ENCODE data around the gene C14orf119.

Gene C14orf119

DNA sequence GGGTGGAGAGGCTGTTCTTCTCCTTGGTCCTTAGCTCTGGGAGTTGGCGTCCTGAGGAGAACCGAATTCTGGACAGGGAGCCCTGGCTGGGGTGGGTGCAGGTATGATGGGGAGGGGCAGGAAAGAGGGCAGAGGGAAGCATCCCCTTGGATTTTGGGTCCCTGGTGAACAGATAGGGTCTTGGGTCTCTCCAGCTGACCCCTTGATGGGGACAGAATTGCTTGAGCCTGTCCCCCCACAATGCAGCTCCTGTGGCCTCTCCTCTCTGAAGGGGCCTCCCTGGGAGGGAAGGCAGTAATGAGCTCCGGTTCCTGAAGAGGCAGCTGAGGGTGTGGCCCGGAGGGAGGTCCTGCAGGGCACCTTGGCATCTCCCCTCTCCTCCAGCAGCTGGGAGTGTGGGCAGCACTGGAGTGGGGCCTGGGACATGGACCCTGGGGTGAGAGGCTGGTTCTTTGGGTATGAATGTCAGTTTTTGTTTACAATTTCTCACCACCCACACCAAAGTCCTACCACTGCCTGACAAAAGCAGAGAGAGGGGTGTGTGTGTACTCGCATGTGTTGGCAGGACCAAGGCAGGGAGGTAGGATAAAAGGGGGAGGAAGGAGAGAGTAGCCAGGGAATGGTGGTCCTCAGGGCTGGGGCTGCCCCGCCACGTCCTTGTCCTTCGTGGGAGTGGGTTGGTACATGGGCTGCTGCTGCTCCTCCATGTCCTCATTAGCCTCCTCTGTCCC lies 31.4 kb downstream of the C14orf119 start:
- H3K36me3 Mint-ChIP-seq (ENCODE audit: low read depth): peaks cover 72% of the 10 kb centered on the region
- no peaks in the 10 kb centered on the region for H3K27me3 Mint-ChIP-seq
- H3K4me1 Mint-ChIP-seq (ENCODE audit: low read depth): peaks cover 69% of the 10 kb centered on the region
- H3K4me3 Mint-ChIP-seq: no peak overlapping the region
- intact Hi-C loops (cut with micrococcal nuclease): no loop called here
- peak overlapping the region; percentile 12 for H3K27ac Mint-ChIP-seq
- H3K9me3 Mint-ChIP-seq: no peaks in the 10 kb centered on the region

GRCh38 chr14:23127861-23128260 lies 32.6 kb downstream of the C14orf119 start:
- Mint-ChIP-seq H3K27ac (no peak overlapping the region), H3K27me3 (no peaks in the 10 kb centered on the region), H3K4me1 (ENCODE audit: low read depth) (peaks cover 62% of the 10 kb centered on the region), H3K36me3 (ENCODE audit: low read depth) (peaks cover 84% of the 10 kb centered on the region), H3K9me3 (no peaks in the 10 kb centered on the region), H3K4me3 (no peak overlapping the region)
- intact Hi-C loops (cut with micrococcal nuclease): no loop called here

GRCh38 chr14:23128969-23129758 lies 33.9 kb downstream of the C14orf119 start:
- H3K27ac Mint-ChIP-seq: no peak overlapping the region
- H3K27me3 Mint-ChIP-seq: no peaks in the 10 kb centered on the region
- peaks cover 97% of the 10 kb centered on the region for H3K36me3 Mint-ChIP-seq (ENCODE audit: low read depth)
- H3K4me1 Mint-ChIP-seq (ENCODE audit: low read depth): peaks cover 50% of the 10 kb centered on the region
- intact Hi-C loops (cut with micrococcal nuclease): no loop called here
- H3K9me3 Mint-ChIP-seq: no peaks in the 10 kb centered on the region
- H3K4me3 Mint-ChIP-seq: no peak overlapping the region

DNA sequence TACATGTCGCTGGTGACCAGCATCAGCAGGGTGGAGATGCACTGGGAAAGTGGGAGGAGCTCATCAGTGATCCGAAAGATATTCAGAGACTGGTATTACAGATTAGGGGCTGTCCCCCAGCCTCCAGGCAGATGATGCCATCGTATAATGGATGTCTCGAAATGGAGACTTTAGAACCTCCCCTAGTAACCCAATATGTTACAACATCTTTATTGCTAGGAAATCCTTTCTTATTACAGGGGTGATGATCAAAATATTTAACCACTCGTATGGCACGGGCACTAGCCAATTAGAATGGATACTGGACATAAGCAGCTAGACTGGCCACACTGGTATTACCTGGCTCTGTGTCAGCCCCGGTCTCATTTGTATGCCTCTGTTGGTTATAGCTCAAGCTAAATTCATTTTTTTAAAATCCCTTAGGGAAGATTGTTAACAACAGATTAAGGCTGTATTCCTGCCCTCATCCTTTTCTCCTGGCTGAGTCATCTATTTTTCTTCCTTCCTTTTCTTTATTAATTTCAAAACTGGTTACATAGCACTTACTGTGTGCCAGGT lies 34.5 kb downstream of the C14orf119 start:
- H3K27me3 Mint-ChIP-seq: no peaks in the 10 kb centered on the region
- no peak overlapping the region for H3K4me3 Mint-ChIP-seq
- peaks cover 45% of the 10 kb centered on the region for H3K4me1 Mint-ChIP-seq (ENCODE audit: low read depth)
- no peaks in the 10 kb centered on the region for H3K9me3 Mint-ChIP-seq
- peaks cover 93% of the 10 kb centered on the region for H3K36me3 Mint-ChIP-seq (ENCODE audit: low read depth)
- intact Hi-C loops (cut with micrococcal nuclease): no loop called here
- H3K27ac Mint-ChIP-seq: no peak overlapping the region

DNA sequence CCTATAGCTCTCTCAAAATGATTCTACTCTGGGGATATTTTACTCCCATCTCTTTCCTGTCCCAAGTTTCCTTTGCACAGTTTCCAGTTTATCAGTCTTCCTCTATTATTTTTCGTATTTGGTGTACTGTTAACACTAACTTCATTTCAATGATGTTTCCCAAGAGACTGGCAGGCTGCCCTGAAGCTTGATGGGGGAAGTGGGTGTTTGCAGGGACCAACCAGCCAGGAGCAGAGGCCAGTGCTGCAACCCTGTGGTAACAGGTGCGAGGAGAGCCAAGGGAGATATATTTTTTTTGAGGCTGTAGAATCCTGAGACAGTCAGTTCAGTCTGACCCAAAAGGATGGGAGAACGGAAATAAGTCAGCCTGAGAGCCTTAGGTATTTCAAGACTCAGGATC lies 35.6 kb downstream of the C14orf119 start:
- Mint-ChIP-seq H3K27me3 (no peaks in the 10 kb centered on the region), H3K4me3 (no peak overlapping the region), H3K27ac (peak overlapping the region; percentile 2), H3K4me1 (ENCODE audit: low read depth) (peaks cover 44% of the 10 kb centered on the region), H3K9me3 (no peaks in the 10 kb centered on the region), H3K36me3 (ENCODE audit: low read depth) (peaks cover 91% of the 10 kb centered on the region)
- intact Hi-C loops (cut with micrococcal nuclease): no loop called here

DNA sequence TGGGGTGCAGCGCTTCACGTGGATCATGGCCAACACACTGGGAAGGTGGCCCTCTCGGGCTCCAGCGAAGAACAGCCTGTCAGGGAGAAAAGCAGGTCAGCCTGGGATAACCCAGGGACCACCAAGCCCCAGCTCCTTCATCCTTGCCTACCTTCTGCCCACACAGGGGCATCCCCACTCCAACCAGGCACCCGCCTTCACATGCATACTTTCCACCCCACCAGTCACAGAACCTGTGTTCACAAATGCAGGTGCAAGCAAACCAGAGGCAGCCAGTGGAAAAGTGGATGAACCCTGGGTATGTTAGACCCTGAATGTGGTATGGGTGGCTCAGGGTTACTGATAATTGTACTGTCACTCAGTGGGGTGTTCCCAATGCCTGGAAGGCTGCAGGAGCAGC lies 36.2 kb downstream of the C14orf119 start:
- Mint-ChIP-seq H3K27me3 (no peaks in the 10 kb centered on the region), H3K36me3 (ENCODE audit: low read depth) (peaks cover 91% of the 10 kb centered on the region), H3K4me1 (ENCODE audit: low read depth) (peaks cover 44% of the 10 kb centered on the region), H3K9me3 (no peaks in the 10 kb centered on the region), H3K4me3 (no peak overlapping the region), H3K27ac (peak overlapping the region; percentile 2)
- intact Hi-C loops (cut with micrococcal nuclease): no loop called here

GRCh38 chr14:23132970-23133369 lies 37.7 kb downstream of the C14orf119 start:
- H3K27ac Mint-ChIP-seq: no peak overlapping the region
- H3K4me3 Mint-ChIP-seq: no peak overlapping the region
- H3K4me1 Mint-ChIP-seq (ENCODE audit: low read depth): peaks cover 43% of the 10 kb centered on the region
- no peaks in the 10 kb centered on the region for H3K27me3 Mint-ChIP-seq
- intact Hi-C loops (cut with micrococcal nuclease): no loop called here
- H3K36me3 Mint-ChIP-seq (ENCODE audit: low read depth): peaks cover 91% of the 10 kb centered on the region
- no peaks in the 10 kb centered on the region for H3K9me3 Mint-ChIP-seq

- H3K27ac Mint-ChIP-seq: no peak overlapping the region
- peaks cover 6% of the 10 kb centered on the region for H3K4me1 Mint-ChIP-seq (ENCODE audit: low read depth)
- H3K27me3 Mint-ChIP-seq: no peaks in the 10 kb centered on the region
- H3K36me3 Mint-ChIP-seq (ENCODE audit: low read depth): peaks cover 91% of the 10 kb centered on the region
- no peak overlapping the region for H3K4me3 Mint-ChIP-seq
- no peaks in the 10 kb centered on the region for H3K9me3 Mint-ChIP-seq
- intact Hi-C loops (cut with micrococcal nuclease): no loop called here
These were observed 41.3 kb downstream of the C14orf119 start for GRCh38 chr14:23136566-23137133.

GRCh38 chr14:23137192-23137812 lies 42.0 kb downstream of the C14orf119 start:
- Mint-ChIP-seq H3K27me3 (no peaks in the 10 kb centered on the region), H3K27ac (no peak overlapping the region), H3K4me1 (ENCODE audit: low read depth) (peaks cover 6% of the 10 kb centered on the region), H3K4me3 (no peak overlapping the region), H3K9me3 (no peaks in the 10 kb centered on the region), H3K36me3 (ENCODE audit: low read depth) (peaks cover 91% of the 10 kb centered on the region)
- intact Hi-C loops (cut with micrococcal nuclease): no loop called here

DNA sequence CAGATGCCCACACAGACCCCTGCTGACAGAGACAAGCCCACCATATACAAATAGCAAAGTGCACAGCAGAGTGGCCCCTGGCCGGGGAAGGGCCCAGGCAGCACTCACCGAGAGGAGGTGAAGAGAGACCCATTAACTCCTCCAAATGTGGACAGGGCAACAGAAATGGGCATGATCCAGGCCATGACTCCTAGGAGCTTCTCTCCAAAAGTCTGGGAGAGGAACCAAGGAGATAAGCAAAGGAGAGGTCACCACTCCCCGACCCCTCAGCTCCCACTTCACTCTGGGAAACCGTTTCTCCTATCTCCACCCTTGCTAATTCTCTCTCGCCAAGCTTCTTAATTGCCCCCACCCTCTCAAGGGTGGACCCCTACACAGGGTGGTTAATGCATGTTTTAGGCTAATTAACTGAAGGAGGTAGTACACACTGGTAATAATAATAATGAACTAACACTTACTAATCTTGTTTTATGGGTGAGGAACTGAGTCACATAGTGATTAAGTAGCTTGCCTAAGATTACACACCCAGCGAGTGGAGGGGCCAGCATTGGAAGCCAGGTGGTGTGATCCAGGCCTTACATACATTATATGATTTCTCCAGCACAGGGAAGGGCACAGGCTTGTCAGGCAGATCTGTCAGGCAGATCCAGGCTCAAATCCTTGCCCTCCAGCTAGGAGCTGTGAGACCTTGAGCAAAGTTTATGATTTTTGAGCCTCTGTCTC lies 42.7 kb downstream of the C14orf119 start:
- Mint-ChIP-seq H3K4me1 (ENCODE audit: low read depth) (peaks cover 6% of the 10 kb centered on the region), H3K27me3 (no peaks in the 10 kb centered on the region), H3K9me3 (no peaks in the 10 kb centered on the region), H3K4me3 (no peak overlapping the region), H3K27ac (no peak overlapping the region), H3K36me3 (ENCODE audit: low read depth) (peaks cover 91% of the 10 kb centered on the region)
- intact Hi-C loops (cut with micrococcal nuclease): no loop called here

DNA sequence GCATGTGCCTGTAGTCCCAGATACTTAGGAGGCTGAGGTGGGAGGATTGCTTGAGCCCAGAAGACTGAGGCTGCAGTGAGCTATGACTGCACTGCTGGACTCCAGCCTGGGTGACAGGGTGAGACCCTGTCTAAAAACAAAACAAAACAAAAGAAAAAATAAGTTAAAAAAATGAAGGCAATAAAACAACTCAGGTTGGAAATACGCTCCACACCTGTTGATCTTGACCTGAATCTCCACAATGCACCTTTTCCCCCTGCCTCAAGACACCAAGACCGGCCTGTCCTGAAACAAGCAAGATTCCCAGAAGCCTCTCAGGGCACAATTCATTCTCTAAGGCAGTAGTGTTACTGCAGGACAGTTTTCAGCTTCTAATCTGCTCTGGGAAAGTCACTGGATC lies 44.6 kb downstream of the C14orf119 start:
- Mint-ChIP-seq H3K27ac (peak overlapping the region; percentile 14), H3K36me3 (ENCODE audit: low read depth) (peaks cover 98% of the 10 kb centered on the region), H3K9me3 (no peaks in the 10 kb centered on the region), H3K4me1 (ENCODE audit: low read depth) (peaks cover 6% of the 10 kb centered on the region), H3K27me3 (no peaks in the 10 kb centered on the region), H3K4me3 (no peak overlapping the region)
- intact Hi-C loops (cut with micrococcal nuclease): no loop called here

DNA sequence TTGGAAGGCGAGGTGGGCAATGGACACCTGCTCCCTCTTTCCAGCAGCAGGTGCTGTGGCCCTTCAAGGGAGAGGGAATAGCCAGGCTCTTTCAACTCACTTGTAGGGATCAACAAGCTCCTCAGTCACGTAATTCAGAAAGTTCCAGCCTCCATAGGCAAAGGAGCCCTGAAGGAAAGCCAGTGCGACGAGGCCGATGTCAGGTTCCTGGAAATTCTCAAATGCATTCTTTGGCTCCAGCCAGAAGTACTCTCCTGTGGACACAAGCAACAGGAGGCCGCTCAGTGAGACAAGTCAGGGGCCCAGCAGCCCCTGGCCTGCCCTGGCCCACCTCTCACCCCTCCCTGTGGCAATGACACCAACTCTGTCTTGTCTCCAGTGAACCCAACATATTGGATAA lies 45.1 kb downstream of the C14orf119 start:
- Mint-ChIP-seq H3K9me3 (no peaks in the 10 kb centered on the region), H3K27ac (no peak overlapping the region), H3K4me3 (no peak overlapping the region), H3K27me3 (no peaks in the 10 kb centered on the region), H3K4me1 (ENCODE audit: low read depth) (peaks cover 6% of the 10 kb centered on the region), H3K36me3 (ENCODE audit: low read depth) (peaks cover 100% of the 10 kb centered on the region)
- intact Hi-C loops (cut with micrococcal nuclease): no loop called here

- Mint-ChIP-seq H3K36me3 (ENCODE audit: low read depth) (peaks cover 100% of the 10 kb centered on the region), H3K27ac (no peak overlapping the region), H3K4me3 (no peak overlapping the region), H3K9me3 (no peaks in the 10 kb centered on the region), H3K4me1 (ENCODE audit: low read depth) (peaks cover 12% of the 10 kb centered on the region), H3K27me3 (no peaks in the 10 kb centered on the region)
- intact Hi-C loops (cut with micrococcal nuclease): no loop called here
These were observed 46.6 kb downstream of the C14orf119 start for GRCh38 chr14:23141706-23142444.

All from dendritic cell treated with granulocyte-macrophage colony-stimulating factor and Interleukin-4, amounts not matched to agents 40 ng/mL and 50 ng/mL, for 4 days (primary cell).